ENCODE data around the gene ITGB3. TPM values are rescaled to one million over a fixed set of nuclear protein-coding genes. Genes with fewer than 3 reads are reported as not detected.
A peak's percentile ranks its signal among the peaks of the same experiment; 100 is the strongest.

Gene ITGB3
- total and polyA plus RNA-seq, 10 of the 15 experiments (the other 5 are each of a cell fraction or from before 2014, with no cell fraction given), result 0.69 to 22.8 (median 13.6) TPM

- no peak for TF ChIP-seq USF1 (IDR thresholded peaks at IDR 0.05; ENCODE audit: borderline replicate concordance, extremely low read length, insufficient read depth, low read depth, low read length)
Measured at GRCh38 chr17:47204722-47205418, 48.8 kb upstream of the ITGB3 start (continued).

- peak; percentile 85 for ATAC-seq
- H3K4me3 ChIP-seq, result peak overlapping the region; percentile 2; the same call in 1 of the 2 replicates
- ChIA-PET POLR2A (interaction anchor here (0.6 to 4.4 kb wide), 10 partner anchors 10 to 444 kb away, joined by 3 to 46 read pairs (median 3); partner anchors contain the start of genes CDC27 and KPNB1), SMC1A (ENCODE audit: uncharacterized antibody, unreplicated experiment) (interaction anchor here (0.9 to 9.3 kb wide), 13 partner anchors 11 to 119 kb away, joined by 3 to 79 read pairs (median 15); partner anchors contain the start of genes CDC27 and EFCAB13), RAD21 (ENCODE audit: unreplicated experiment) (interaction anchor here (1.0 to 4.2 kb wide), 10 partner anchors 14 to 110 kb away, joined by 3 to 21 read pairs (median 9); partner anchors contain the start of gene CDC27), CTCF (interaction anchor here (1.1 to 5.9 kb wide), 6 partner anchors 9 to 110 kb away, joined by 3 to 40 read pairs (median 17); partner anchors contain the start of gene CDC27)
- intact Hi-C loops (cut with micrococcal nuclease; ENCODE audit: unreplicated experiment) (loop anchor here (2.0 kb wide), 1 partner anchor 17 kb away; the partner anchor contains the start of gene CDC27), in situ Hi-C loops (cut with MboI) (no loop called here)
- peak overlapping the region; percentile 68 for H3K27ac ChIP-seq (ENCODE audit: control insufficient read depth, insufficient read depth)
- peak overlapping the region; percentile 85 for H3K4me2 ChIP-seq (ENCODE audit: control insufficient read depth, insufficient read depth)
- WGBS (ENCODE audit: insufficient coverage, insufficient replicate concordance, low lambda C conversion rate, missing lambda C conversion rate), result 2% methylated on average over 9 of the region's 9 CpGs
- peak; percentile 74 for FAIRE-seq
- H3K9me3 ChIP-seq (replicated peaks; ENCODE audit: control insufficient read depth, insufficient read depth, low read length), result no peaks in the 10 kb centered on the region
- no peaks in the 10 kb centered on the region for H3K27me3 ChIP-seq (replicated peaks in 1 of 2; ENCODE audit: control insufficient read depth in 2 of 2, insufficient read depth in 2 of 2, low read length in 1 of 2)
- H4K20me1 ChIP-seq (ENCODE audit: control insufficient read depth, insufficient read depth), result no peaks in the 10 kb centered on the region
- H3K79me2 ChIP-seq (ENCODE audit: control insufficient read depth, insufficient read depth, low read length), result no peaks in the 10 kb centered on the region
- DNase-seq (ENCODE audit: low read depth, low spot score), result peak; percentile 78
- peak overlapping the region; percentile 48 for H2AFZ ChIP-seq (ENCODE audit: control insufficient read depth, low read depth, low read length)
- no peaks in the 10 kb centered on the region for H3K36me3 ChIP-seq (ENCODE audit: control insufficient read depth in 2 of 2, insufficient read depth in 2 of 2, low read length in 1 of 2)
- peaks cover 64% of the 10 kb centered on the region for H3K4me1 ChIP-seq (ENCODE audit: control insufficient read depth, insufficient read depth, low read length)
- H3K9ac ChIP-seq (ENCODE audit: control insufficient read depth, insufficient read depth, low read length), result peak overlapping the region; percentile 62
- BruUV-seq (replicated peaks), result no TSS peak
- peak; percentile 91 for TF ChIP-seq IKZF2 (IDR thresholded peaks at IDR 0.05)
- TF ChIP-seq HDAC2 (IDR thresholded peaks at IDR 0.05), result no peak
- no peak for TF ChIP-seq BCL3 (IDR thresholded peaks at IDR 0.05; ENCODE audit: borderline replicate concordance, insufficient read depth, low read depth, low read length, poor library complexity, severe bottlenecking)
- TF ChIP-seq, protein P1, sequence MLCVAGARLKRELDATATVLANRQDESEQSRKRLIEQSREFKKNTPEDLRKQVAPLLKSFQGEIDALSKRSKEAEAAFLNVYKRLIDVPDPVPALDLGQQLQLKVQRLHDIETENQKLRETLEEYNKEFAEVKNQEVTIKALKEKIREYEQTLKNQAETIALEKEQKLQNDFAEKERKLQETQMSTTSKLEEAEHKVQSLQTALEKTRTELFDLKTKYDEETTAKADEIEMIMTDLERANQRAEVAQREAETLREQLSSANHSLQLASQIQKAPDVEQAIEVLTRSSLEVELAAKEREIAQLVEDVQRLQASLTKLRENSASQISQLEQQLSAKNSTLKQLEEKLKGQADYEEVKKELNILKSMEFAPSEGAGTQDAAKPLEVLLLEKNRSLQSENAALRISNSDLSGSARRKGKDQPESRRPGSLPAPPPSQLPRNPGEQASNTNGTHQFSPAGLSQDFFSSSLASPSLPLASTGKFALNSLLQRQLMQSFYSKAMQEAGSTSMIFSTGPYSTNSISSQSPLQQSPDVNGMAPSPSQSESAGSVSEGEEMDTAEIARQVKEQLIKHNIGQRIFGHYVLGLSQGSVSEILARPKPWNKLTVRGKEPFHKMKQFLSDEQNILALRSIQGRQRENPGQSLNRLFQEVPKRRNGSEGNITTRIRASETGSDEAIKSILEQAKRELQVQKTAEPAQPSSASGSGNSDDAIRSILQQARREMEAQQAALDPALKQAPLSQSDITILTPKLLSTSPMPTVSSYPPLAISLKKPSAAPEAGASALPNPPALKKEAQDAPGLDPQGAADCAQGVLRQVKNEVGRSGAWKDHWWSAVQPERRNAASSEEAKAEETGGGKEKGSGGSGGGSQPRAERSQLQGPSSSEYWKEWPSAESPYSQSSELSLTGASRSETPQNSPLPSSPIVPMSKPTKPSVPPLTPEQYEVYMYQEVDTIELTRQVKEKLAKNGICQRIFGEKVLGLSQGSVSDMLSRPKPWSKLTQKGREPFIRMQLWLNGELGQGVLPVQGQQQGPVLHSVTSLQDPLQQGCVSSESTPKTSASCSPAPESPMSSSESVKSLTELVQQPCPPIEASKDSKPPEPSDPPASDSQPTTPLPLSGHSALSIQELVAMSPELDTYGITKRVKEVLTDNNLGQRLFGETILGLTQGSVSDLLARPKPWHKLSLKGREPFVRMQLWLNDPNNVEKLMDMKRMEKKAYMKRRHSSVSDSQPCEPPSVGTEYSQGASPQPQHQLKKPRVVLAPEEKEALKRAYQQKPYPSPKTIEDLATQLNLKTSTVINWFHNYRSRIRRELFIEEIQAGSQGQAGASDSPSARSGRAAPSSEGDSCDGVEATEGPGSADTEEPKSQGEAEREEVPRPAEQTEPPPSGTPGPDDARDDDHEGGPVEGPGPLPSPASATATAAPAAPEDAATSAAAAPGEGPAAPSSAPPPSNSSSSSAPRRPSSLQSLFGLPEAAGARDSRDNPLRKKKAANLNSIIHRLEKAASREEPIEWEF (IDR thresholded peaks at IDR 0.05; ENCODE audit: insufficient replicate concordance, low read depth, low read length), result no peak
- TF ChIP-seq HDGF (IDR thresholded peaks at IDR 0.05), result peak; percentile 76; the same call in 1 of the 2 replicates
- TF ChIP-seq JUNB (IDR thresholded peaks at IDR 0.05), result 0 out of 2 replicates have a peak, but pooled peaks have one; percentile 3
- peak; percentile 43 to 59; a peak in 1 of 4 replicates for TF ChIP-seq BHLHE40 (IDR thresholded peaks at IDR 0.05; ENCODE audit: borderline replicate concordance in 1 of 2, low read depth in 2 of 2, low read length in 1 of 2)
- TF ChIP-seq YY1 (IDR thresholded peaks at IDR 0.05; ENCODE audit: low read depth, low read length), result 0 out of 2 replicates have a peak, but pooled peaks have one; percentile 4
- peak; percentile 85 for TF ChIP-seq PAX5 (IDR thresholded peaks at IDR 0.05; ENCODE audit: borderline replicate concordance, low read depth, low read length)
- peak; percentile 70 for TF ChIP-seq MEF2B (IDR thresholded peaks at IDR 0.05; ENCODE audit: partially characterized antibody, poor library complexity, severe bottlenecking)
- TF ChIP-seq NFIC (IDR thresholded peaks at IDR 0.05; ENCODE audit: low read depth, low read length), result peak; percentile 63; the same call in 1 of the 2 replicates
Measured at GRCh38 chr17:47205419-47205963, 48.1 kb upstream of the ITGB3 start.
